GM12865 (cell line): ENCODE results near the gene CDH4.

ENCODE experiments used
- DNase-seq: peaks from one replicate; pipeline ENCODE4 v3.0.0; 2010; ENCODE audit warnings: low read depth
- H3K4me3 ChIP-seq: 2 replicates; pipeline ENCODE4 v1.5.1; 2011; ENCODE audit warnings: mild to moderate bottlenecking, low read depth, low read length, control low read depth
- TF ChIP-seq, protein P1 (sequence below): IDR thresholded peaks from 2 replicates; pipeline ENCODE4 v1.5.1; 2011; ENCODE audit warnings: low read length, control low read depth, low read depth, inconsistent platforms; ENCODE audit not compliant: insufficient read depth; ENCODE audit errors: missing control alignments

CDH4 gene

DNA sequence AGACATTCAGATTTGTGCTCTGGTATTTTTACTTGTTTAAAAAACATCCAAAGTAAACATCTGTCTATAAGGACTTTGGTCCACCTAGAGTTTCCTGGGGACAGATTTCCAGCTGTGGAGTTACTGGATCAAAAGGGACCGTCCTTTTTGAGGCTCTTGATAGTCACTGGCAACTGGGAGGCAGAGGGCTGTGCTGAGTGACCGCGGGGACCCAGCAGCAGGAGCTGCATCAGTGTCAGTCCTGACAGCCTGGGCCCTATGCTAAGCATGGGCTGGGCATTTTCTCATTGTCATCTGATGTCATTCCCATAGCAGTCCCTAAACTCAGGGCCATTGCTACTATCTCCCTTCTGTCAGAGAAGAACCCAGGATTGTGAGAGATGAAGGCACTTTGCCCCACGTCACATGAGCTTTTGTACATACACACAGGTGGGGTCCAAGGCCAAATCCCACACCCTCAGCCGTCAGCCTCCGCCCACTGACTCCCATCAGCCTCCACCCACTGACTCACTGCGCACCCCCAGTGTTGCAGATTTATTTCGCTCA lies 519.8 kb downstream of the CDH4 start:
- TF ChIP-seq, protein P1, sequence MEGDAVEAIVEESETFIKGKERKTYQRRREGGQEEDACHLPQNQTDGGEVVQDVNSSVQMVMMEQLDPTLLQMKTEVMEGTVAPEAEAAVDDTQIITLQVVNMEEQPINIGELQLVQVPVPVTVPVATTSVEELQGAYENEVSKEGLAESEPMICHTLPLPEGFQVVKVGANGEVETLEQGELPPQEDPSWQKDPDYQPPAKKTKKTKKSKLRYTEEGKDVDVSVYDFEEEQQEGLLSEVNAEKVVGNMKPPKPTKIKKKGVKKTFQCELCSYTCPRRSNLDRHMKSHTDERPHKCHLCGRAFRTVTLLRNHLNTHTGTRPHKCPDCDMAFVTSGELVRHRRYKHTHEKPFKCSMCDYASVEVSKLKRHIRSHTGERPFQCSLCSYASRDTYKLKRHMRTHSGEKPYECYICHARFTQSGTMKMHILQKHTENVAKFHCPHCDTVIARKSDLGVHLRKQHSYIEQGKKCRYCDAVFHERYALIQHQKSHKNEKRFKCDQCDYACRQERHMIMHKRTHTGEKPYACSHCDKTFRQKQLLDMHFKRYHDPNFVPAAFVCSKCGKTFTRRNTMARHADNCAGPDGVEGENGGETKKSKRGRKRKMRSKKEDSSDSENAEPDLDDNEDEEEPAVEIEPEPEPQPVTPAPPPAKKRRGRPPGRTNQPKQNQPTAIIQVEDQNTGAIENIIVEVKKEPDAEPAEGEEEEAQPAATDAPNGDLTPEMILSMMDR, result no peak
- DNase-seq, result no peak
- H3K4me3 ChIP-seq, result no peak overlapping the region

DNA sequence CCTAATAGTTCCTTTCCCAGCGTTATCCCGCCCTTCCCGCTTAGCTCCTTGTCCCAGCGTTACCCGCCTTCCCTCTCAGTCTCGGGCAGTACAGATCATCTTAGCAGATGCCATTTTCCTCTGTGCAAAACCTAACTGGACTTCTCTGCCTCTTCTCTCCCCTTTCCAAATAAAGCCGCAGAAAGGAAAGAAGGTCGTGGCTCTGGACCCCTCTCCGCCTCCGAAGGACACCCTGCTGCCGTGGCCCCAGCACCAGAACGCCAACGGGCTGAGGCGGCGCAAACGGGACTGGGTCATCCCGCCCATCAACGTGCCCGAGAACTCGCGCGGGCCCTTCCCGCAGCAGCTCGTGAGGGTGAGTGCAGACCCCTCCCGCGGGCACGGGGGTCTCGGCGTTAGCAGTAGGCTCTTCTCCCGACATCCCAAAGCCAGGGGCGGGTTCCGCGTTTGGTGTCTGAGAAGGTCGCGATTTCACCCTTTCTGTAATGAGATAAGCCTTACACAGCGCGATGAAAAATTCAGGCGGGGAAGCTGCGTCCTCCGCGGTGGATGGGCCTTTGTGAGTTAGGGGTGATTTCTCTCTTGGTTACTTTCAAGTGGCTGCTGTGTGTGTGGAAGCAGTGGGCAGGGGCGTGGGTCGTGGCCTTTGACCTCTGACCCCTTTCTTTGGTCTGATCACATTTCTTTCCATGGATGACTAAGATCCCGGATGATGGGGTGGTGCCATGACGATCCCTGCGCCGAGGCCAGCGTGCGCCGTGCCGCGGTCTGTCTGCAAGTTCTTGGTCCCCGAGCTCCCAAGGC lies 521.0 kb downstream of the CDH4 start:
- TF ChIP-seq, protein P1, result no peak
- no peak for DNase-seq
- H3K4me3 ChIP-seq, result no peak overlapping the region

DNA sequence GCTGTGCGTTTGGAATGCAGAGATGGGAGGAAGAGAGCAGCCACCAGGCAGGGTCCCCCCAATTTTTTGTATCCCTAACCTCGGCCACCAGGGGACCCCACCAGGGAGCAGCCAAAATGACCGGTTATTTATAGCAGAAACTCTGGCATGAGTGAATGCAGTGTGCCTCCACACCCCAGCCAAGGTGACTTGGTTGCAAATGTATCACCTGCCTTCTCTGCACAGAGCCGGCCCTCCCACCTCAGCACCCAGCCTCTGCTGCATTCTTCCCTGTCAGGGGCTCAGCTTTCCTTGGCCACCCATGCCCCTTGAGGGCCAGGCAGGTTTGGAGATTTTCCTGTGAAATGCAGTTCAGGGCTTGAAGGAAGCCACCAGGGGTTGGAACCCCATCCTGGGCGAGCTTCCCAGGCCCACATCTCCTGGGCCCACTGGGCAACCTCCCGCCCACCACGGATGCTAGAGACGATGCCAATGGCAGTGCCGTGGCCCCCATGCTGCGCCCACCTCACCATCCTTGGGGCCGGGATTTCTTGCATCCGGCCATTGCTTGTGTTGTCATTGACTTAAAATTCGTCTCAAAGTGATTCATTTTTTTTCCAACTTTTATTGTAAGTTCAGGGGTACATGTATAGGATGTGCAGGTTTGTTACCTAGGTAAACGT lies 522.0 kb downstream of the CDH4 start:
- no peak for DNase-seq
- TF ChIP-seq, protein P1, result no peak
- no peak overlapping the region for H3K4me3 ChIP-seq

DNA sequence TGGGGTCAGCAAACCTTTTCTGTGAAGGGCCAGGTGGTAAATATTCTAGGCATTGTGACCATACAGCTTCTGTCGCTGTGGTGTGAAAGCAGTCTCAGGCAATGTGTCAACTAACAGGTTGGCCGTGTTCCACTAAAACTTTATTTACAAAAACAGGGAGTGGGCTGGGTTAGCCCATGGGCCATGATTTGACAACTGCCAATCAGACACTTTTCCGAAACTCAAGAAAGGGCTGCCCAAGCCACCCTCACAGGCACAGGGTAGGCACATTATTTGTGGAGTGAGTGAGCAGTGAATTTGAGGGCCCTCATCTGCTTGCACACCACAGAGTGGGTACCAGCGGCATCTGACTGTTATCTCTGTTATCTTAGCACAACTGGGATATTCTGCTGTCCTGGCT lies 523.4 kb downstream of the CDH4 start:
- no peak overlapping the region for H3K4me3 ChIP-seq
- TF ChIP-seq, protein P1, result no peak
- no peak for DNase-seq

DNA sequence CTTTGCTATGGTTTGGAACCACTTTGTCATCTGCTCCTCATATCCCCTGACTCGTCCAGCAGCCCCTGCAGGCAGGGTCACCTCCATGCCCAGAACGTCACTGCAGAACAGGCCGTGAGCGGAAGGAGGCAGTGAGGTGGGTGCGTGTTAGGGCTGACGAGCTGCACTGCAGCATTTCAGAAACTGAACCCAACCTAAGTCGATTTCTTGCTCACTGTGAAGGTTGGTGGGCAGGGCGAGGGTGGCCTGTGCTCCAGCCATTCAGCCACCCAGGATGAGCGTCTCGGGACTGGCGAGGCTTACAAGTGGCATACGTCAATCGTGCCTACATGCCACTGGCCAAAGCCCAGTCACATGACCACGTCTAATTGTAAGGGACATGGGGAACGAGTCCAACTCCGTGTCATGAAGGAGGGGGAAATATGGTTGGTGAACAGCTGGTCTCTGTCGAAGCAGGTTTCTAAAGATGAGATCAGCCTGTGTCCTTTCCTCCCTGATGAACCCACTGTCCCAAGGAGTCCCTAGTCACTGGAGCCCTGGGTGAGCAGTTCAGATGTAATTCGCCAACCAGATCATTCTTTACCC lies 524.5 kb downstream of the CDH4 start:
- TF ChIP-seq, protein P1, result no peak
- no peak for DNase-seq
- H3K4me3 ChIP-seq, result no peak overlapping the region

DNA sequence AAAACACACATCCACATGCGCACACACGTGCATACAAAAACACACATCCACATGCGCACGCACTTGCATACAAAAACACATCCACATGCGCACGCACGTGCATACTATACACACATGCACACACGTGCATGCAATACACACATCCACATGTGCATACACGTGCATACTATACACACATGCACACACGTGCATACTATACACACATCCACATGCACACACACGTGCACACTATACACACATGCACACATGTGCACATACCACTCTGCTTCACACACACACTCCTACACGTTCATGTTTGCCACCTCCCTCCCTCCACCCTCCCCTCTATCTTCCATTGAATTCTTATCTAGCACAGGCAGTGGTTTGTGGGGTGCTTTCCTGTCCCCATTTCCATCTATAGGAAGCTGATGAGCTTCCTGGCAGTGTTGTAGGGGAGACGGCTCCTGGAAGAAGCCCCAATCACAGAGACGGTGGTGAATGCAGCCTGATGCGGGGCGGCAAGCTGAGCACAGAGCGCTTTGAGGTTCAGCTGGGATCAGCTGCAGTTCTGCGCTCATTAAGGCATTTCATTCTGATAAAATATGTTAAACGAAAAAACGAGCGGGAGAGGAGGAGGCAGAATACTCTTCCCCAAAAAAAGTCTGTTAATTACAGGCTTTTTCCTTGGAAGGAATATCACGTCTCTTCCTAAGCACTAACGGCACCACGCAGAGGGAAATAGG lies 525.9 kb downstream of the CDH4 start:
- no peak overlapping the region for H3K4me3 ChIP-seq
- TF ChIP-seq, protein P1, result no peak
- no peak for DNase-seq
